GM18861 (cell line): ENCODE data around the gene CNPY4.
"Not testable (repeated sequence)": the region's sequence is repeated elsewhere in the genome, so short reads cannot be mapped to it uniquely, and the experiment has no call there.

Source experiments
- ATAC-seq: cut with Tn5 transposase; IDR thresholded peaks from one replicate; pipeline ENCODE4 v1.9.1; 2021; ENCODE audit not compliant: unreplicated experiment

CNPY4 gene

GRCh38 chr7:100118388-100119071 is 904 bp upstream of the CNPY4 start:
- no peak for ATAC-seq

- peak; percentile 35 for ATAC-seq
Measured at GRCh38 chr7:100119970-100120732, 717 bp downstream of the CNPY4 start.

- ATAC-seq = no peak
Measured at GRCh38 chr7:100120733-100121036, 1.3 kb downstream of the CNPY4 start.

- no peak for ATAC-seq
Measured at GRCh38 chr7:100122067-100122466, 2.6 kb downstream of the CNPY4 start.

GRCh38 chr7:100122568-100122967 is 3.1 kb downstream of the CNPY4 start:
- ATAC-seq = no peak

- no peak for ATAC-seq
Measured at GRCh38 chr7:100124301-100125230, 5.1 kb downstream of the CNPY4 start.

GRCh38 chr7:100126239-100126930 is 7.0 kb downstream of the CNPY4 start:
- no peak for ATAC-seq

GRCh38 chr7:100126931-100127865 is 7.8 kb downstream of the CNPY4 start, which contains the start of gene MBLAC1:
Gene MBLAC1, plus strand, starts transcription at chr7:100126967. Its CDS starts 429 bp downstream, at chr7:100127396.
- ATAC-seq = peak; percentile 38

- peak; percentile 12 for ATAC-seq
Measured at GRCh38 chr7:100127866-100128636, 8.6 kb downstream of the CNPY4 start.

- ATAC-seq = no peak
Measured at GRCh38 chr7:100128637-100128963, 9.2 kb downstream of the CNPY4 start.

GRCh38 chr7:100130220-100130607 is 10.8 kb downstream of the CNPY4 start:
- not testable (repeated sequence) for ATAC-seq

GRCh38 chr7:100130608-100131453 is 11.4 kb downstream of the CNPY4 start:
- no peak for ATAC-seq

GRCh38 chr7:100132126-100132525 is 12.7 kb downstream of the CNPY4 start:
- no peak for ATAC-seq

GRCh38 chr7:100132697-100133151 is 13.3 kb downstream of the CNPY4 start:
- ATAC-seq = peak; percentile 51

GRCh38 chr7:100137851-100138760 is 18.7 kb downstream of the CNPY4 start:
- ATAC-seq = no peak

GRCh38 chr7:100141555-100141949 is 22.1 kb downstream of the CNPY4 start:
- ATAC-seq = no peak

GRCh38 chr7:100142461-100142860 is 23.0 kb downstream of the CNPY4 start:
- ATAC-seq = no peak
